ENCODE data around the gene YJEFN3.

Gene YJEFN3

GRCh38 chr19:19558055-19558454 is 29.3 kb downstream of the YJEFN3 start:
- no peak for DNase-seq

DNA sequence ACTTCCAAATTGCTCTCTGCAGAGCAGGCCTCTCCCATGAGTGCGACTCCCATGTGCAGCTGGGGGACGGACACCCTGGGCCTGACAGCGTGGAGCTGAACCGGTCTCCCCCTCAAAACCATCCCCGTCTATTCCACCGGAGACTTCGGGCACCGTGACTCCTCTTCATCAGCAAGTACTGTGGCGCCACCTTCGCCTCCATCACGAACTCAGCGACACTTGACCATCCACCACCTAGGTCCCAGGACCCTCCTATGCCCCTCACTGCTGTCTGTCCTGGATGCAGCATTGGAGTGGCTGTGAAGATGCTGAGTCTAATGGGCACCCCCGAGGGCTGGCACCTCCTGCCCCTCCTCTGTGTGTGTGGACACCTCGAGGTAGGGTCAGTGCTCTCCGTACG is 29.9 kb downstream of the YJEFN3 start:
- no peak for DNase-seq

DNA sequence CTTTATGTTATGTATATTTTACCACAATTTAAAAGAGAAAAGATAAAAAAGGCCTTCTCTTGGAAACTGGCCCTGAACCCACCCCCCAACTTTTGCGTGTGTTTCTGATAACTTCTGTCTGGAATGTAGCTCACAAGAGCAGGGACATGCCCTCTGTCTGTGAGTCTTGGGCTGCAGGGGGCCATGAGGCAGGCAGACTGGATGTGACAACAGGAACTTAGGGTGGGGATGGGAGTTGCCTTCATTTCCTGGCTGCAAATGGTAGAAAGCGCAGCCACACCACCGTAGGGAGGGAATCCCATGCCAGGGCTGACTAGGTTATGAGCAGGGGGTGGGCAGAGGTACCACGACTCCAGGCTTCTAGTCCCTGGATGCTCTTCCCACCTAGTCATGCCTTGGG is 31.2 kb downstream of the YJEFN3 start:
- no peak for DNase-seq

DNA sequence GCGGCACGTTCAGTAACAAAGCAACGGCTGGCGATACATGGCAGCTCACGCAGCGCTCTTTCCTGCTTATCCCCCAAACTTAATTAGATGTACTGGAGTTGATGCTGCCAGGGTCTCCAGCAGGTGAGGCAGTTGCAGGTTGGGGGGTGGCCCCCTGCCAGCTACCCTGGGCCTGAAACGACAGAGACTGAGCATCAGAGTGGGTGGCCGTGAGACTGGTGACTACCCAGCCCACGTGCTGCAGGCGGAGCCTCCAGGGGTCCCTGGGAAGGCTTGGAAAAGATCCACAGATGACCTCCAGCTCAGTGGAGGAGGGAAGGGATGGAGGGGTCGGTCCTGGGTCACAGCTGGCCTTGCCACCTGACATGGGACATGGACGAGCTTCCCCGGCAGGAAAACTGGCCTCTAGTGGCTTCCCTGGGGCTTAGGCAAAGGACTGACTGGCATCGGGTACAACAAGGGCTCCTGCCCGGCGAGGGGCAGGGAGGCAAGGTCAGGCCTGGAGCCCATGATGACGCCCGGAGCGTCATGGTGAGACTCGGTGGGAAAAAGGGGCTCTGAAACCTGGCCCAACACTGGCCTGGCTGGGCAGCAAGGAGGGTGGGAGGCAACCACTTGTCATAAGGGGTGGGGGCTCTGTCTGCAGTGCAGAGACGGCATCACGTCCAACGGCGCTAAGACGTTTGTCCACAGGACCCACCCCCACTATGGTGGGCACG is 33.4 kb downstream of the YJEFN3 start:
- no peak for DNase-seq

DNA sequence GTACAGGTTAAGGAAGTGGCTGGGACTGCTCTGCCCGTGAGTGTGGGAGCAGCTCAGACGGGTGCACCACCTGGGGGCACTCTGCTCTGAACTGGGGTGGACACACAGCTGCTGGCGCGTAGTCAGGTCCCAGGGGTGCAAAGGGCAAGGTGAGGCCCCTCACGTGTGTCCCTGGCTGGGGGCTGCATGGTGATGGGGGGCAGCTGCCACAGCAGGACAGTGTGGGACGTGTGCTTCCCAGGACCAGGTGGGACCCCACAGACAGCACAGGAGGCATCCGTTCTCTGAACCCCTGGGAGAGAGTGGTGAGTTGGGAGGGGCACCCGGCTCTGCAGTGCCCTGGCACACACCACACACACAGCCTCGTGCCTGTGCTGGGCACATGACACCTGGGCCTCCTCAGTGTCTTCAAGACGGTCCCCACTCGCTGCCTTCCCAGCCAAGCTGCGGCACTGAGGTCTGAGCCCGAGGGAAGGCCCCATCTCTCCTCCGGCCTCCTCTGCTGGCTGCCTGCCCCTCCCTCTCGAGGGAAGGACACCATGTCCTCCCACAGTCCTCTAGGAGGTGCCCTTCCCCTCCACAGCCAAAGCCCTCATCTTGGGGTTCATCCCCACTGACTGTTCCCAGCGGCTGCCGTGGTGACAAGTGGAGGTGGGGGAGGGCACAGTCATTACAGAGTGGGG is 34.1 kb downstream of the YJEFN3 start:
- peak; percentile 30 for DNase-seq

DNA sequence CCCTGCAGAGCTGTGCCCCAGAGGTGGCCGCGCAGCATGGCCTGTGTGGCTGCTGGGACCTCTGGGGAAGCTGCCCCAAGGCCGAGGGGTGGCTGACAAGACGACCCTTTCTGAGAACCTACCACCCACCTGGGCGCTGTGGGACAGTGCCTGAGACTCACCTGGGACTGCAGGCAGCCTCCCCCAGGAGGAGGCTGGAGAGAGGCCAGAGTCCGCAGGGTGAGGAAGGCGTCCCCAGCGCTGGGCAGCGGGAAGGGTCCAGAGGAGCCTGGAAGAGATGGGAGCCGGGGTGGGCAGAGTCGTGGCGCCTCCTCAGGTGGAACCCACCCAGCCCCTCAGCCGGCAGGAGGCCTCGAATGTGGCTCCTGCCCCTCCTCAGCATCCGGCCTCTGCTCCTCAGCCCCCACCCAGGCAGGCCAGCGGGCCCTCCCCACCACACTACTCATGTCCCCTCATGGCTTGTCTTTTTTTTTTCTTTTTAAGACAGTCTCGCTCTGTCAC is 34.7 kb downstream of the YJEFN3 start:
- no peak for DNase-seq

DNA sequence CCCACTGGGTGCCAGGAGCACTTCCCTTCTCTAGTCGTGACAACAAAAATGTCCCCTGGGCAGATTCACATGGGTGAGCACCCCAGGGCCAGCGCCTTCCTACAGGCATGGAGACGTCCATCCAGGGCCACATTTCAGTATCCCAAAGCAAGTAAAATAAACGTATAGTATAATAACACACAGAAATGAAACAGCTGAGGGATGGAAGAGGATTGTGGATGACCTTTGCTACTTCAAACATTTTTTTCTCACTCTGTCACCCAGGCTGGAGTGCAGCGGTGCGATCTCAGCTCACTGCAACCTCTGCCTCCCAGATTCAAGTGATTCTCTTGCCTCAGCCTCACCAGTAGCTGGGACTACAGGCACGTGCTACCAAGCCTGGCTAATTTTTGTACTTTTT is 37.6 kb downstream of the YJEFN3 start:
- no peak for DNase-seq

- no peak for DNase-seq
These were observed 38.7 kb downstream of the YJEFN3 start for GRCh38 chr19:19567391-19567790.

DNA sequence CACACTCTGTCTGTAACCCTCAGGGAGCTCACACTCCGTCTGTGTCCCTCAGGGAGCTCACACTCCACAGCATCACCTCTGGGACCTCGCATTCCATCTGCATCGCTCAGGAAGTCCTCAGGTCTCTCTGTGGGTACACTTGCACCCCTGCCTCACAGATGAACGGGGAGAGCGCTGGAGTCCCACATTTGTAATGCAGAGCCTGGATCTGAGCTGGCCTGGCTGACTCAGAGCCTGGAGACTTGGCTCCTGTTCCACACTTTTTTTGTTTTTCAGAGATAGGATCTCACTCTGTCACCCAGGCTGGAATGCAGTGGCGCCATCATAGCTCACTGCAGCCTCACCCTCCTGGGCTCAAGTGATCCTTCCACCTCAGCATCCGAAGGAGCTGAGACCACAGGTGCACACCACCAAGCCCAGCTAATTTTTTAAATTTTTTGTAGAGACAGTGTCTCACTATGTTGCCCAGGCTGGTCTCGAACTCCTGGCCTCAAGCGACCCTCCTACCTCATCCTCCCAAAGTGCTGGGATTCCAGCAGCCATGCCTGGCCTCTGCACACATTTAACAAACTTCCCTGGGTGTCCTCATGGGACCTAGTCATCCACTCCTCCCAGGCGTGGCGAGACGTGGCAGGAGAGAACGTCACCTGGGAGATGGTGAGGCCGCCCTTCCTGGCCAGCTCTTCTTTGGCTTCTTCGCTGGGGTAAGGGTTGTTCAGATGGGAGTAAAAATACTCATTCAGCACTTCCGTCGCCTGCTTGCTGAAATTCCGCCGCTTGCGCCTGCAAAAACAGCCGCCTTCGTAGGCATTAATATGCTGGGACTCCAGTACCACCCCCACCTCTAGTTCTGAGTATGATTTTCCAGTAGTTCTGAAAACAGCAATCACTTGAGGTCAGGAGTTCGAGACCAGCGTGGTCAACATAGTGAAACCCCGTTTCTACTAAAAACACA is 40.4 kb downstream of the YJEFN3 start:
- DNase-seq, result no peak

- peak; percentile 80 for DNase-seq
These were observed 41.9 kb downstream of the YJEFN3 start for GRCh38 chr19:19570571-19570970.

- DNase-seq, result peak; percentile 75
These were observed 42.5 kb downstream of the YJEFN3 start for GRCh38 chr19:19571071-19571786.

- DNase-seq, result no peak
These were observed 46.7 kb downstream of the YJEFN3 start for GRCh38 chr19:19575411-19575810.

DNA sequence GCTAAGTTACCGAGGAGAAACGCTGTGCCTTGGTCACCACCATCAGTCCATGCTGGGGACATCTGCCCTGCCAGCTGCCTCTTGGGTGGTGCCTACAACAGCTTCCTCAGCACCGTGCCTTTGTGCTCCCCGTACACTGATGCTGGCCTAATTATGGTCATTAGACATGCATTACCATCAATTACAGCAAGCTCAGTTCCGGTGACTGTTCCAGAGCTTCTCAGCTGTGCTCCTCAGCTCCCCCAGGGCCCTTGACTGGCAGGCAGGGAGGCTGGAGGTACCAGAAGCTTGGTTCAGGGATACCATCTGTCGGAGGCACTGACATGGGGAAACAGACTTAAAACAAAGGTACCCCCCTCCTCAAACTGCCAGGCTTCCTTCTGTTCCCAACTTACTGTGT is 49.5 kb downstream of the YJEFN3 start:
- DNase-seq, result no peak

DNA sequence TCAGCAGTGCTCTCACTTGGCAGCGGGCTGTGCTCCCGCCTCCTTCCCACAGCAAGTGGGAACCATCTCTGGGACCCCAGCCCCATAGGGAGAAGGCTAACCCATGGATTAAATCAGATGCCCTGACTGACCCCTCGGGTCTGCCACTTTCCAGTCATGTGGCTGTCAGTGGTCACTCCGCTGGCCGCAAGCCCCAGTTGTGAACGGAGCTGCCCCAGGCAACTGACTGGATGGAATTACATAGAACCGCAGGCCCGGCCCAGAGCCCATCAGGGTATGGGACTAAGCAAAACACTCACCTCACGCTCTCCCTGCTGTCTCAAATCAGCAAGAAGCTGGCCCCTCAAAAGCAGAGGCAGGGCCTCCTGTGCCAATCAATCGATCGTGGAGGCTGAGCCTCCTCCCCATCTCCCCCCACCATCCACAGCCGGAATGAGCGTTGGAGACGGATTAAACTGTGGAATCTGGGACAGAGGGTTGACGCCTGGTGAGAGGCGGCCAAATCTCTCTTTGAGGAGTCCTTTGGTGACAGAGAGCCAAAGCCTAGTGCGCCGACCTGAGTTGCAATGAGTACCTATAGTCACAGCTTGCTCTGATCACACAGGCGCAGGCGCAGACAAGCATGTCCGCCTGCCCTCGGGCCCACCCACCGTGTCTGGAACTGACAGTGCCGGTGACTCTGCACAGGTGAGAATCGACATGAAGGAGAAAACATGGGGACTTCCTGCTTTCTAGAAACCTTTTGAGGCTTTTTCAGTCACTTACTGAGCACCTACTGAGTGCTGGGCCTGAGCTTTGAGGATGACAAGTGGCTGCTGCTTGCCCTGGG is 51.0 kb downstream of the YJEFN3 start:
- no peak for DNase-seq

GRCh38 chr19:19580418-19580817 is 51.7 kb downstream of the YJEFN3 start:
- no peak for DNase-seq

DNA sequence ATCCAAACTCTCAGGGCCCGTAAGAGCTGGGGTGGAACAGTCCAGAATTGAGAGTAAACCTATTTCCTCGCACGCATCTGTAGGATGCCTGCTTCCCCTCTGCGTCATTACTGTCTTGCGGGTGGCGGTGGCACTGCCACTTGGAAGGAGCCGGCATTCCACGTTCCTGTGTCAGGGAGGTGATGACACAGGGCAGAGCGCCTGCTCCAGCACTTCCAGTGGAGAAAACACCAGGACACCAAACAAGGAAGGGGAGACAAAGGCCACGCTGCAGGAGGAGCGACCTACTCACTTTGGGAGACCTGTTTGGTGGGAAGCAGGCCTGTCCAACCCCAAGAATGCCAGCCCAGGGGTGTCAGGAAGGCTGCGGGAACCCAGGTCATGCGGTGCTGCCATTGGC is 52.7 kb downstream of the YJEFN3 start:
- DNase-seq, result no peak

- DNase-seq, result no peak
These were observed 53.8 kb downstream of the YJEFN3 start for GRCh38 chr19:19582471-19582870.

GRCh38 chr19:19584356-19584755 is 55.6 kb downstream of the YJEFN3 start:
- no peak for DNase-seq
